ENCODE results near the gene BMPR1B. TPM values are rescaled to one million over a fixed set of nuclear protein-coding genes. Genes with fewer than 3 reads are reported as not detected.

The BMPR1B gene
- total and polyA plus RNA-seq, 9 of the 15 experiments (the other 6 are each of a cell fraction or from before 2014, with no cell fraction given), result 0.01 TPM; not detected in 8

GRCh38 chr4:94905511-94905910, 147.8 kb downstream of the BMPR1B start:
- Histone ChIP-seq H3K9ac (ENCODE audit: insufficient read depth in 1 of 2, low read depth in 2 of 2, low read length in 2 of 2) (no peak overlapping the region), H3K9me1 (ENCODE audit: control insufficient read depth, insufficient read depth, low read length) (no peaks in the 10 kb centered on the region), H2AFZ (ENCODE audit: low read depth, low read length) (no peak overlapping the region), H3K9me3 (replicated peaks; ENCODE audit: control insufficient read depth, insufficient read depth, low read depth, low read length) (no peaks in the 10 kb centered on the region; the same call in 1 of the 2 replicates), H3K79me2 (ENCODE audit: control insufficient read depth, insufficient read depth, low read length) (no peaks in the 10 kb centered on the region), H3K4me3 (no peak overlapping the region), H4K20me1 (replicated peaks; ENCODE audit: control insufficient read depth, insufficient read depth, low read length) (no peaks in the 10 kb centered on the region), H3K27ac (ENCODE audit: extremely low read depth, low read depth, low read length) (no peak overlapping the region), H3K27me3 (ENCODE audit: control insufficient read depth in 2 of 2, insufficient read depth in 2 of 2, low read length in 2 of 2) (peaks cover 0 to 2% of the 10 kb centered on the region in 2 experiments; a peak in 1 of 5 replicates), H3K4me1 (replicated peaks in 1 of 2; ENCODE audit: control insufficient read depth in 2 of 2, insufficient read depth in 2 of 2, low read length in 2 of 2) (no peaks in the 10 kb centered on the region), H3K36me3 (ENCODE audit: control insufficient read depth, insufficient read depth, low read length) (no peaks in the 10 kb centered on the region), H3K4me2 (ENCODE audit: insufficient read depth, low read length) (no peak overlapping the region)
- POLR2A ChIA-PET, result no interaction called here
- 0% methylated on average over 3 of the region's 3 CpGs for WGBS (ENCODE audit: insufficient coverage, low coverage, missing lambda C conversion rate)
- ATAC-seq (no peak), DNase-seq (ENCODE audit: extremely low read depth in 1 of 4, low spot score in 3 of 4) (no peak), FAIRE-seq (no peak)
- in situ Hi-C loops (cut with MboI), result no loop called here
- CTCF ChIA-PET (ENCODE audit: low intra/inter-chr PET ratio), result no interaction called here
- intact Hi-C loops (cut with micrococcal nuclease), result no loop called here
- TF ChIP-seq ZNF79 (CRISPR knock-in tag; IDR thresholded peaks at IDR 0.05; ENCODE audit: low read depth) (no peak), TAF7 (tag; IDR thresholded peaks at IDR 0.05) (no peak), MEIS2 (IDR thresholded peaks at IDR 0.05; ENCODE audit: partially characterized antibody) (no peak), ZNF146 (CRISPR knock-in tag; IDR thresholded peaks at IDR 0.05; ENCODE audit: unreplicated experiment) (no peak), BDP1 (IDR thresholded peaks at IDR 0.05; ENCODE audit: insufficient read depth, insufficient read length) (no peak)
- BruUV-seq (replicated peaks), result no TSS peak

- Histone ChIP-seq H2AFZ (ENCODE audit: low read depth, low read length) (no peak overlapping the region), H3K79me2 (ENCODE audit: control insufficient read depth, insufficient read depth, low read length) (no peaks in the 10 kb centered on the region), H3K9ac (ENCODE audit: insufficient read depth in 1 of 2, low read depth in 2 of 2, low read length in 2 of 2) (no peak overlapping the region), H3K4me1 (replicated peaks in 1 of 2; ENCODE audit: control insufficient read depth in 2 of 2, insufficient read depth in 2 of 2, low read length in 2 of 2) (no peaks in the 10 kb centered on the region), H3K9me3 (replicated peaks; ENCODE audit: control insufficient read depth, insufficient read depth, low read depth, low read length) (no peaks in the 10 kb centered on the region; the same call in 1 of the 2 replicates), H3K4me3 (no peak overlapping the region), H3K9me1 (ENCODE audit: control insufficient read depth, insufficient read depth, low read length) (no peaks in the 10 kb centered on the region), H4K20me1 (replicated peaks; ENCODE audit: control insufficient read depth, insufficient read depth, low read length) (no peaks in the 10 kb centered on the region), H3K4me2 (ENCODE audit: insufficient read depth, low read length) (no peak overlapping the region), H3K27me3 (ENCODE audit: control insufficient read depth in 2 of 2, insufficient read depth in 2 of 2, low read length in 2 of 2) (peaks cover 0 to 2% of the 10 kb centered on the region in 2 experiments; a peak in 1 of 5 replicates), H3K27ac (ENCODE audit: extremely low read depth, low read depth, low read length) (no peak overlapping the region), H3K36me3 (ENCODE audit: control insufficient read depth, insufficient read depth, low read length) (no peaks in the 10 kb centered on the region)
- ChIA-PET POLR2A (no interaction called here), CTCF (ENCODE audit: low intra/inter-chr PET ratio) (no interaction called here)
- no TSS peak for BruUV-seq (replicated peaks)
- DNase-seq (ENCODE audit: extremely low read depth in 1 of 4, low spot score in 3 of 4) (no peak), ATAC-seq (no peak), FAIRE-seq (no peak)
- intact Hi-C loops (cut with micrococcal nuclease), result no loop called here
- WGBS (ENCODE audit: insufficient coverage, low coverage, missing lambda C conversion rate), result 2% methylated on average over 3 of the region's 3 CpGs
- in situ Hi-C loops (cut with MboI), result no loop called here
- TF ChIP-seq ETV1 (tag; conservative IDR thresholded peaks at IDR 0.05; ENCODE audit: low read depth), result no peak
These were observed 151.9 kb downstream of the BMPR1B start for GRCh38 chr4:94909645-94910044.
